MM.1S (cell line): ENCODE data around the gene MALRD1.

Experiments used
- DNase-seq: peaks from one replicate; pipeline ENCODE4 v3.0.0-alpha.2; 2015
- H2AFZ ChIP-seq: fragments of 300-600 bp; sonication (generic); 2 replicates; pipeline ENCODE4 v1.6.0; 2016; ENCODE audit warnings: antibody characterized with exemption, low read length
- H3F3A ChIP-seq: fragments of 300-600 bp; sonication (generic); 2 replicates; pipeline ENCODE4 v1.6.1; 2016; ENCODE audit warnings: mild to moderate bottlenecking, antibody characterized with exemption, low read length, moderate library complexity, mixed read lengths; ENCODE audit not compliant: insufficient read depth
- H3K27ac ChIP-seq: fragments of 300-600 bp; sonication (generic); 2 replicates; pipeline ENCODE4 v1.5.1; 2016; ENCODE audit warnings: mild to moderate bottlenecking, low read length
- H3K27me3 ChIP-seq: fragments of 300-600 bp; sonication (generic); replicated peaks from 2 replicates; pipeline ENCODE4 v1.6.0; 2016; ENCODE audit warnings: low read length; ENCODE audit not compliant: insufficient read depth
- H3K36me3 ChIP-seq: fragments of 300-600 bp; sonication (generic); replicated peaks from 2 replicates; pipeline ENCODE4 v1.6.1; 2016; ENCODE audit warnings: mild to moderate bottlenecking, low read length, mixed read lengths; ENCODE audit not compliant: insufficient read depth
- H3K4me1 ChIP-seq: fragments of 300-600 bp; sonication (generic); 2 replicates; pipeline ENCODE4 v1.6.1; 2016; ENCODE audit warnings: low read length, mixed read lengths
- H3K4me2 ChIP-seq: fragments of 300-600 bp; sonication (generic); 2 replicates; pipeline ENCODE4 v1.6.0; 2016; ENCODE audit warnings: low read depth, low read length
- H3K4me3 ChIP-seq: fragments of 300-600 bp; sonication (generic); 2 replicates; pipeline ENCODE4 v1.5.1; 2016; ENCODE audit warnings: low read length, mixed read lengths
- H3K79me2 ChIP-seq: fragments of 300-600 bp; sonication (generic); 2 replicates; pipeline ENCODE4 v1.6.1; 2016; ENCODE audit warnings: mixed run types, low read length, mixed read lengths
- H3K9ac ChIP-seq: fragments of 300-600 bp; sonication (generic); 2 replicates; pipeline ENCODE4 v1.6.1; 2016; ENCODE audit warnings: low read length, mixed read lengths
- H3K9me2 ChIP-seq: fragments of 300-600 bp; sonication (generic); replicated peaks from 2 replicates; pipeline ENCODE4 v1.6.1; 2016; ENCODE audit warnings: mild to moderate bottlenecking, low read length, mixed read lengths; ENCODE audit not compliant: insufficient read depth
- H3K9me3 ChIP-seq: fragments of 300-600 bp; sonication (generic); replicated peaks from 2 replicates; pipeline ENCODE4 v1.6.1; 2016; ENCODE audit warnings: mild to moderate bottlenecking, low read length, mixed read lengths; ENCODE audit not compliant: insufficient read depth
- H4K20me1 ChIP-seq: fragments of 300-600 bp; sonication (generic); 2 replicates; pipeline ENCODE4 v1.6.1; 2016; ENCODE audit warnings: mild to moderate bottlenecking, low read length, moderate library complexity, mixed read lengths; ENCODE audit not compliant: insufficient read depth
- EZH2 ChIP-seq: fragments of 300-600 bp; sonication (generic); optimal IDR thresholded peaks from 2 replicates; pipeline ENCODE3; 2017; ENCODE audit warnings: low read depth, mild to moderate bottlenecking, antibody characterized with exemption, low read length, mixed read lengths
- EZH2phosphoT487 ChIP-seq: fragments of 300-600 bp; sonication (generic); IDR thresholded peaks from 2 replicates; pipeline ENCODE4 v1.6.1; 2018; ENCODE audit warnings: antibody characterized with exemption, low read length
- TF ChIP-seq, protein P1 (sequence below): fragments of 300-600 bp; sonication (generic); IDR thresholded peaks from 2 replicates; pipeline ENCODE4 v1.5.1; 2016; ENCODE audit warnings: antibody characterized with exemption, low read length, mixed read lengths

MALRD1 gene

GRCh38 chr10:19706904-19707303 is 658.3 kb downstream of the MALRD1 start:
- Histone ChIP-seq H3K4me1 (no peaks in the 10 kb centered on the region), H3K79me2 (no peaks in the 10 kb centered on the region), H3F3A (no peaks in the 10 kb centered on the region), H3K36me3 (no peaks in the 10 kb centered on the region), H4K20me1 (no peaks in the 10 kb centered on the region), H3K4me3 (no peak overlapping the region), H3K9me3 (no peaks in the 10 kb centered on the region), H2AFZ (no peak overlapping the region), H3K27ac (no peak overlapping the region), H3K9me2 (no peaks in the 10 kb centered on the region), H3K27me3 (no peaks in the 10 kb centered on the region), H3K9ac (no peak overlapping the region), H3K4me2 (no peak overlapping the region)
- DNase-seq, result no peak
- TF ChIP-seq, protein P1, sequence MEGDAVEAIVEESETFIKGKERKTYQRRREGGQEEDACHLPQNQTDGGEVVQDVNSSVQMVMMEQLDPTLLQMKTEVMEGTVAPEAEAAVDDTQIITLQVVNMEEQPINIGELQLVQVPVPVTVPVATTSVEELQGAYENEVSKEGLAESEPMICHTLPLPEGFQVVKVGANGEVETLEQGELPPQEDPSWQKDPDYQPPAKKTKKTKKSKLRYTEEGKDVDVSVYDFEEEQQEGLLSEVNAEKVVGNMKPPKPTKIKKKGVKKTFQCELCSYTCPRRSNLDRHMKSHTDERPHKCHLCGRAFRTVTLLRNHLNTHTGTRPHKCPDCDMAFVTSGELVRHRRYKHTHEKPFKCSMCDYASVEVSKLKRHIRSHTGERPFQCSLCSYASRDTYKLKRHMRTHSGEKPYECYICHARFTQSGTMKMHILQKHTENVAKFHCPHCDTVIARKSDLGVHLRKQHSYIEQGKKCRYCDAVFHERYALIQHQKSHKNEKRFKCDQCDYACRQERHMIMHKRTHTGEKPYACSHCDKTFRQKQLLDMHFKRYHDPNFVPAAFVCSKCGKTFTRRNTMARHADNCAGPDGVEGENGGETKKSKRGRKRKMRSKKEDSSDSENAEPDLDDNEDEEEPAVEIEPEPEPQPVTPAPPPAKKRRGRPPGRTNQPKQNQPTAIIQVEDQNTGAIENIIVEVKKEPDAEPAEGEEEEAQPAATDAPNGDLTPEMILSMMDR, result no peak
- TF ChIP-seq EZH2phosphoT487, result no peak
- no peak for TF ChIP-seq EZH2

DNA sequence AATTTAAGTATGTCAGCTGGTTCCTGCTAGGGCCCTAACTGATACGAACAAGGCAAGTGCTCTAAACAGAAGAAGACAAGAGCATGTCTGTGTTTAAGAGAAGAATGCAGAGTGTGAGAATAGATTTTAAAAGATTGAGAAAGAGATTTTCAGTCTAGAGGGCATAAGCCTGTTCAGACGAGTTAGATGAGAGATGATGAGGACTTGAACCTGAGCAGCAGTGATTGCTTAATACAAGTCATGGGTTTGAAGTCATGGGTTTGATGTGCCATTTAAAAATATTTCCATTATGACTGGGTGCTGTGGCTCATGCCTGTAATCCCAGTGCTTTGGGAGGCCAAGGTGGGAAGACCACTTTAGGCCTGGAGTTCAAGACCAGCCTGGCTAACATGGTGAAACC is 658.8 kb downstream of the MALRD1 start:
- TF ChIP-seq, protein P1, result no peak
- TF ChIP-seq EZH2phosphoT487 (no peak), EZH2 (no peak)
- Histone ChIP-seq H3K27ac (no peak overlapping the region), H3K4me3 (no peak overlapping the region), H3K79me2 (no peaks in the 10 kb centered on the region), H3K4me1 (no peaks in the 10 kb centered on the region), H3K4me2 (no peak overlapping the region), H3K9ac (no peak overlapping the region), H3F3A (no peaks in the 10 kb centered on the region), H3K27me3 (no peaks in the 10 kb centered on the region), H3K9me2 (no peaks in the 10 kb centered on the region), H3K36me3 (no peaks in the 10 kb centered on the region), H4K20me1 (no peaks in the 10 kb centered on the region), H3K9me3 (no peaks in the 10 kb centered on the region), H2AFZ (no peak overlapping the region)
- no peak for DNase-seq

GRCh38 chr10:19708031-19708430 is 659.4 kb downstream of the MALRD1 start:
- no peaks in the 10 kb centered on the region for H4K20me1 ChIP-seq
- H3K4me1 ChIP-seq, result no peaks in the 10 kb centered on the region
- TF ChIP-seq EZH2phosphoT487 (no peak), EZH2 (no peak)
- TF ChIP-seq, protein P1, result no peak
- H3K27me3 ChIP-seq, result no peaks in the 10 kb centered on the region
- no peak overlapping the region for H2AFZ ChIP-seq
- no peaks in the 10 kb centered on the region for H3K36me3 ChIP-seq
- H3K9ac ChIP-seq, result no peak overlapping the region
- no peaks in the 10 kb centered on the region for H3F3A ChIP-seq
- H3K9me2 ChIP-seq, result no peaks in the 10 kb centered on the region
- no peak overlapping the region for H3K27ac ChIP-seq
- H3K9me3 ChIP-seq, result no peaks in the 10 kb centered on the region
- H3K4me3 ChIP-seq, result no peak overlapping the region
- H3K4me2 ChIP-seq, result no peak overlapping the region
- DNase-seq, result no peak
- H3K79me2 ChIP-seq, result no peaks in the 10 kb centered on the region
